K562 (cell line): Measurements from ENCODE around the gene MTERF2.
A peak's percentile ranks its signal among the peaks of the same experiment; 100 is the strongest.

Experiments used
- CHCHD3 ChIP-seq: fragments of 250-450 bp; sonication (Bioruptor Pico); IDR thresholded peaks from 2 replicates; pipeline ENCODE4 v2.1.2; 2022; ENCODE audit warnings: mild to moderate bottlenecking
- E4F1 ChIP-seq: fragments of 250-450 bp; sonication (Bioruptor Pico); IDR thresholded peaks from 2 replicates; pipeline ENCODE4 v1.5.0; 2021; ENCODE audit warnings: mild to moderate bottlenecking, borderline replicate concordance
- ELK1 ChIP-seq: sonication (generic); formaldehyde crosslinking; IDR thresholded peaks from 2 replicates; pipeline ENCODE4 v1.8.1; 2022; ENCODE audit warnings: missing genetic modification reagents
- HNRNPLL ChIP-seq: fragments of 200-400 bp; formaldehyde crosslinking; IDR thresholded peaks from 2 replicates; pipeline ENCODE4 v1.6.1; 2017; ENCODE audit warnings: low read length, low read depth, mild to moderate bottlenecking; ENCODE audit not compliant: poor library complexity, severe bottlenecking
- NRF1 ChIP-seq, 2 experiments: fragments of 450-650 bp; IDR thresholded peaks in 1 of 2; conservative IDR thresholded peaks in 1 of 2; 2 replicates each; pipeline ENCODE4 v1.6.1; 2014; ENCODE audit warnings: mild to moderate bottlenecking in 2 of 2
- POLR2AphosphoS5 ChIP-seq: IDR thresholded peaks from 2 replicates; pipeline ENCODE4 v1.6.1; 2011; ENCODE audit warnings: mild to moderate bottlenecking, low read depth, low read length, moderate library complexity; ENCODE audit not compliant: control insufficient read depth, insufficient read depth
- TF ChIP-seq, protein P1 (sequence below), 3 experiments: IDR thresholded peaks in 2 of 3; conservative IDR thresholded peaks in 1 of 3; 2 replicates each; pipeline ENCODE4 v1.5.1; 2011 to 2012; ENCODE audit warnings: low read length in 3 of 3, mild to moderate bottlenecking in 3 of 3, control low read depth in 2 of 3, improper control_type of control experiment in 1 of 3, inconsistent platforms in 1 of 3, low read depth in 1 of 3, mixed read lengths in 1 of 3, moderate library complexity in 1 of 3; ENCODE audit not compliant: insufficient read depth in 2 of 3
- TF ChIP-seq, protein P2 (sequence below): sonication (generic); formaldehyde crosslinking; IDR thresholded peaks from 2 replicates; pipeline ENCODE4 v1.8.0; 2022; ENCODE audit warnings: mild to moderate bottlenecking, missing genetic modification reagents
- TF ChIP-seq, protein P3 (sequence below): fragments of 450-650 bp; formaldehyde crosslinking; IDR thresholded peaks from 2 replicates; pipeline ENCODE4 v1.4.0; 2022; ENCODE audit warnings: missing genetic modification characterization

DNA sequence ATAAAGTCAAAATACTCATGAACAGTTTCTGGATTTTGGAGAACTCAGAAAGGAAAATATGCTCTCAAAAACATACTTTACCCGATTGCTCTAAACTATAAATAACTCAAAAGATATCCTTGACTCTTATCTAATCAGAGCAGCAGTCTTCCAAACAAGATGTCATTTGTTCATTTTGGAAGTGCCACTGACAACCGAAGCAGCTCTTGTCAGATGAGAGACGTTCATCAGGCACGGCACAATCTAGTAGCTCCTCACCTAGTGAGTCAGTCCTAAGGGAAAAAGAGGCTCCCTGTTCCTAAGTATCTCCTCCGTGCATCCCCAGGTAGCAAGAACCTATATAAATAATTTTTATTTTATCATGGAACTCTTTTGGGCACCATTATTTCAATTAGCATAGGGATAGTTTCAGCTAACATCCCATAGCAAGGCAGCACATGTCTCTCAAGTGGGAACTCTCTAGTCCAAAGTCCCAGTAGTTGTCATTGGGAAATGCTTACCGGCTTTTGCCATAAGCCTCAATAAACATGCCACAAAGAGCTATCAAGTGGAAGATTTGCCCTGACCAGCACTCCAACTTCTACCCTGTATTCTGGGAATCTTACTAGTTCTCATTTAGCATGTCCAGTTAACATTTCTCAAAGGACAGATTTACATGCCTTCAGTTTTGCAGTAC lies 45.3 kb downstream of the MTERF2 start:
- TF ChIP-seq, protein P1, sequence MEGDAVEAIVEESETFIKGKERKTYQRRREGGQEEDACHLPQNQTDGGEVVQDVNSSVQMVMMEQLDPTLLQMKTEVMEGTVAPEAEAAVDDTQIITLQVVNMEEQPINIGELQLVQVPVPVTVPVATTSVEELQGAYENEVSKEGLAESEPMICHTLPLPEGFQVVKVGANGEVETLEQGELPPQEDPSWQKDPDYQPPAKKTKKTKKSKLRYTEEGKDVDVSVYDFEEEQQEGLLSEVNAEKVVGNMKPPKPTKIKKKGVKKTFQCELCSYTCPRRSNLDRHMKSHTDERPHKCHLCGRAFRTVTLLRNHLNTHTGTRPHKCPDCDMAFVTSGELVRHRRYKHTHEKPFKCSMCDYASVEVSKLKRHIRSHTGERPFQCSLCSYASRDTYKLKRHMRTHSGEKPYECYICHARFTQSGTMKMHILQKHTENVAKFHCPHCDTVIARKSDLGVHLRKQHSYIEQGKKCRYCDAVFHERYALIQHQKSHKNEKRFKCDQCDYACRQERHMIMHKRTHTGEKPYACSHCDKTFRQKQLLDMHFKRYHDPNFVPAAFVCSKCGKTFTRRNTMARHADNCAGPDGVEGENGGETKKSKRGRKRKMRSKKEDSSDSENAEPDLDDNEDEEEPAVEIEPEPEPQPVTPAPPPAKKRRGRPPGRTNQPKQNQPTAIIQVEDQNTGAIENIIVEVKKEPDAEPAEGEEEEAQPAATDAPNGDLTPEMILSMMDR (IDR thresholded peaks at IDR 0.05 in 2 of 3, conservative IDR thresholded peaks at IDR 0.05 in 1 of 3; ENCODE audit: insufficient read depth in 2 of 3, low read depth in 1 of 3, low read length in 3 of 3) = no peak
- TF ChIP-seq E4F1 (CRISPR knock-in tag) (no peak), CHCHD3 (CRISPR knock-in tag) (no peak), NRF1 (conservative IDR thresholded peaks at IDR 0.05 in 1 of 2, IDR thresholded peaks at IDR 0.05 in 1 of 2) (no peak), HNRNPLL (no peak), ELK1 (CRISPR knock-in tag) (no peak), POLR2AphosphoS5 (0 out of 2 replicates have a peak, but pooled peaks have one; percentile 25)
- TF ChIP-seq, protein P2, sequence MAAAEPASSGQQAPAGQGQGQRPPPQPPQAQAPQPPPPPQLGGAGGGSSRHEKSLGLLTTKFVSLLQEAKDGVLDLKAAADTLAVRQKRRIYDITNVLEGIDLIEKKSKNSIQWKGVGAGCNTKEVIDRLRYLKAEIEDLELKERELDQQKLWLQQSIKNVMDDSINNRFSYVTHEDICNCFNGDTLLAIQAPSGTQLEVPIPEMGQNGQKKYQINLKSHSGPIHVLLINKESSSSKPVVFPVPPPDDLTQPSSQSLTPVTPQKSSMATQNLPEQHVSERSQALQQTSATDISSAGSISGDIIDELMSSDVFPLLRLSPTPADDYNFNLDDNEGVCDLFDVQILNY (CRISPR knock-in tag) = no peak
- TF ChIP-seq, protein P3, sequence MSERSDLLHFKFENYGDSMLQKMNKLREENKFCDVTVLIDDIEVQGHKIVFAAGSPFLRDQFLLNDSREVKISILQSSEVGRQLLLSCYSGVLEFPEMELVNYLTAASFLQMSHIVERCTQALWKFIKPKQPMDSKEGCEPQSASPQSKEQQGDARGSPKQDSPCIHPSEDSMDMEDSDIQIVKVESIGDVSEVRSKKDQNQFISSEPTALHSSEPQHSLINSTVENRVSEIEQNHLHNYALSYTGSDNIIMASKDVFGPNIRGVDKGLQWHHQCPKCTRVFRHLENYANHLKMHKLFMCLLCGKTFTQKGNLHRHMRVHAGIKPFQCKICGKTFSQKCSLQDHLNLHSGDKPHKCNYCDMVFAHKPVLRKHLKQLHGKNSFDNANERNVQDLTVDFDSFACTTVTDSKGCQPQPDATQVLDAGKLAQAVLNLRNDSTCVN (CRISPR knock-in tag) = no peak
